WTC11 (cell line): ENCODE measurements around the gene RUSF1.

Experiments
- ELF4 ChIP-seq: sonication (generic); formaldehyde crosslinking; IDR thresholded peaks from 2 replicates; pipeline ENCODE4 v1.8.1; 2022; ENCODE audit warnings: low read depth, mild to moderate bottlenecking, moderate library complexity, missing genetic modification reagents
- ESRRA ChIP-seq: sonication (generic); formaldehyde crosslinking; IDR thresholded peaks from 2 replicates; pipeline ENCODE4 v1.8.1; 2022; ENCODE audit warnings: mild to moderate bottlenecking, missing genetic modification reagents, borderline replicate concordance
- ETV6 ChIP-seq: sonication (generic); formaldehyde crosslinking; IDR thresholded peaks from 2 replicates; pipeline ENCODE4 v1.8.1; 2022; ENCODE audit warnings: mild to moderate bottlenecking, missing genetic modification reagents
- KAT7 ChIP-seq: sonication (generic); formaldehyde crosslinking; IDR thresholded peaks from 2 replicates; pipeline ENCODE4 v1.8.1; 2023; ENCODE audit warnings: missing genetic modification reagents, mild to moderate bottlenecking, borderline replicate concordance
- TCF7 ChIP-seq: sonication (generic); formaldehyde crosslinking; IDR thresholded peaks from 2 replicates; pipeline ENCODE4 v1.8.0; 2022; ENCODE audit warnings: mild to moderate bottlenecking, low read depth, missing genetic modification reagents, moderate library complexity
- TP53 ChIP-seq: sonication (generic); formaldehyde crosslinking; IDR thresholded peaks from 2 replicates; pipeline ENCODE4 v1.8.1; 2023; ENCODE audit warnings: mild to moderate bottlenecking, missing genetic modification reagents
- ZNF317 ChIP-seq: sonication (generic); formaldehyde crosslinking; IDR thresholded peaks from 2 replicates; pipeline ENCODE4 v1.8.1; 2023; ENCODE audit warnings: low read depth, mild to moderate bottlenecking, moderate library complexity, missing genetic modification reagents, borderline replicate concordance
- ZNF416 ChIP-seq: fragments of 250-450 bp; sonication (Bioruptor Pico); IDR thresholded peaks from 2 replicates; pipeline ENCODE4 v1.9.0; 2021; ENCODE audit warnings: mild to moderate bottlenecking, inconsistent platforms
- TF ChIP-seq, protein P1 (sequence below): fragments of 200-600 bp; IDR thresholded peaks from 2 replicates; pipeline ENCODE4 v1.8.0; 2022; ENCODE audit warnings: antibody characterized with exemption
- TF ChIP-seq, protein P2 (sequence below): sonication (generic); formaldehyde crosslinking; conservative IDR thresholded peaks from 2 replicates; pipeline ENCODE4 v1.8.1; 2023; ENCODE audit warnings: mild to moderate bottlenecking, low read depth, missing genetic modification reagents, moderate library complexity
- TF ChIP-seq, protein P3 (sequence below): sonication (generic); formaldehyde crosslinking; IDR thresholded peaks from 2 replicates; pipeline ENCODE4 v1.8.1; 2022; ENCODE audit warnings: mild to moderate bottlenecking, moderate library complexity, missing genetic modification reagents
- TF ChIP-seq, protein P4 (sequence below): sonication (generic); formaldehyde crosslinking; IDR thresholded peaks from 2 replicates; pipeline ENCODE4 v1.8.0; 2022; ENCODE audit warnings: mild to moderate bottlenecking, missing genetic modification reagents
- TF ChIP-seq, protein P5 (sequence below): fragments of 250-450 bp; sonication (Bioruptor Pico); IDR thresholded peaks from 2 replicates; pipeline ENCODE4 v1.9.0; 2021; ENCODE audit warnings: mild to moderate bottlenecking
- TF ChIP-seq, protein P6 (sequence below): sonication (generic); formaldehyde crosslinking; IDR thresholded peaks from 2 replicates; pipeline ENCODE4 v1.8.0; 2023; ENCODE audit warnings: mild to moderate bottlenecking, missing genetic modification reagents

DNA sequence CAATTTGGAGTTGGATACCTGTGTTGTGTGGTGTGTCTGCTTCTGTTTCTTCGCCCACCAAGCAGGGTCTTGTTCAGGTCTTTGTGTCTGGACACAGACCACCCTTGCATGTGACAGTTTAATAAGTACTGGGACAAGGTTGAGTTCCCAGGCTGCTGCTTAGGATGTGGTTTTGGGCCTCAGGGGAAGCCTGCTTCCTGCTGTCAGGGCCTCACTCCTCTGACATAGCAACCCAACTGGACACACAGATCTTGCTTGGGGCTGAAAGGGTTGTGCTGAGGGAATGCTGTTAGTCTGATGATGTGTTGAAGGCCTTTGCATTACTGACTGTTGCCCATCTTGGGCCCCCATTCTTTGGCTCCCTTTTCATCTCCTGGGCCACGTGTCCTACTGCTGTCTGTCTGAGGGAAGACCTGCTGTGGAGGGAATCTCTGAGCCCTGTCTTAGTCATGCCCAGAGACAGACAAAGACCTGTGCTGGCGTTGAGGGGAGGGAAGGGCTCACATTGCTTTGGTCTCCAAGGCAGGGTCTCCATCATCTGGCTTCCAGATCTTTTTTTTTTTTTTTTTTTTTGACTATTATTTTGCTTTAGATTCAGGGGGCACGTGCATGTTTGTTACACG is 40.9 kb downstream of the RUSF1 start:
- TF ChIP-seq, protein P1, sequence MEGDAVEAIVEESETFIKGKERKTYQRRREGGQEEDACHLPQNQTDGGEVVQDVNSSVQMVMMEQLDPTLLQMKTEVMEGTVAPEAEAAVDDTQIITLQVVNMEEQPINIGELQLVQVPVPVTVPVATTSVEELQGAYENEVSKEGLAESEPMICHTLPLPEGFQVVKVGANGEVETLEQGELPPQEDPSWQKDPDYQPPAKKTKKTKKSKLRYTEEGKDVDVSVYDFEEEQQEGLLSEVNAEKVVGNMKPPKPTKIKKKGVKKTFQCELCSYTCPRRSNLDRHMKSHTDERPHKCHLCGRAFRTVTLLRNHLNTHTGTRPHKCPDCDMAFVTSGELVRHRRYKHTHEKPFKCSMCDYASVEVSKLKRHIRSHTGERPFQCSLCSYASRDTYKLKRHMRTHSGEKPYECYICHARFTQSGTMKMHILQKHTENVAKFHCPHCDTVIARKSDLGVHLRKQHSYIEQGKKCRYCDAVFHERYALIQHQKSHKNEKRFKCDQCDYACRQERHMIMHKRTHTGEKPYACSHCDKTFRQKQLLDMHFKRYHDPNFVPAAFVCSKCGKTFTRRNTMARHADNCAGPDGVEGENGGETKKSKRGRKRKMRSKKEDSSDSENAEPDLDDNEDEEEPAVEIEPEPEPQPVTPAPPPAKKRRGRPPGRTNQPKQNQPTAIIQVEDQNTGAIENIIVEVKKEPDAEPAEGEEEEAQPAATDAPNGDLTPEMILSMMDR, result no peak
- TF ChIP-seq, protein P2, sequence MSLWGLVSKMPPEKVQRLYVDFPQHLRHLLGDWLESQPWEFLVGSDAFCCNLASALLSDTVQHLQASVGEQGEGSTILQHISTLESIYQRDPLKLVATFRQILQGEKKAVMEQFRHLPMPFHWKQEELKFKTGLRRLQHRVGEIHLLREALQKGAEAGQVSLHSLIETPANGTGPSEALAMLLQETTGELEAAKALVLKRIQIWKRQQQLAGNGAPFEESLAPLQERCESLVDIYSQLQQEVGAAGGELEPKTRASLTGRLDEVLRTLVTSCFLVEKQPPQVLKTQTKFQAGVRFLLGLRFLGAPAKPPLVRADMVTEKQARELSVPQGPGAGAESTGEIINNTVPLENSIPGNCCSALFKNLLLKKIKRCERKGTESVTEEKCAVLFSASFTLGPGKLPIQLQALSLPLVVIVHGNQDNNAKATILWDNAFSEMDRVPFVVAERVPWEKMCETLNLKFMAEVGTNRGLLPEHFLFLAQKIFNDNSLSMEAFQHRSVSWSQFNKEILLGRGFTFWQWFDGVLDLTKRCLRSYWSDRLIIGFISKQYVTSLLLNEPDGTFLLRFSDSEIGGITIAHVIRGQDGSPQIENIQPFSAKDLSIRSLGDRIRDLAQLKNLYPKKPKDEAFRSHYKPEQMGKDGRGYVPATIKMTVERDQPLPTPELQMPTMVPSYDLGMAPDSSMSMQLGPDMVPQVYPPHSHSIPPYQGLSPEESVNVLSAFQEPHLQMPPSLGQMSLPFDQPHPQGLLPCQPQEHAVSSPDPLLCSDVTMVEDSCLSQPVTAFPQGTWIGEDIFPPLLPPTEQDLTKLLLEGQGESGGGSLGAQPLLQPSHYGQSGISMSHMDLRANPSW (CRISPR knock-in tag), result no peak
- TF ChIP-seq KAT7 (CRISPR knock-in tag), result no peak
- TF ChIP-seq, protein P3, sequence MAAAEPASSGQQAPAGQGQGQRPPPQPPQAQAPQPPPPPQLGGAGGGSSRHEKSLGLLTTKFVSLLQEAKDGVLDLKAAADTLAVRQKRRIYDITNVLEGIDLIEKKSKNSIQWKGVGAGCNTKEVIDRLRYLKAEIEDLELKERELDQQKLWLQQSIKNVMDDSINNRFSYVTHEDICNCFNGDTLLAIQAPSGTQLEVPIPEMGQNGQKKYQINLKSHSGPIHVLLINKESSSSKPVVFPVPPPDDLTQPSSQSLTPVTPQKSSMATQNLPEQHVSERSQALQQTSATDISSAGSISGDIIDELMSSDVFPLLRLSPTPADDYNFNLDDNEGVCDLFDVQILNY (CRISPR knock-in tag), result no peak
- TF ChIP-seq, protein P4, sequence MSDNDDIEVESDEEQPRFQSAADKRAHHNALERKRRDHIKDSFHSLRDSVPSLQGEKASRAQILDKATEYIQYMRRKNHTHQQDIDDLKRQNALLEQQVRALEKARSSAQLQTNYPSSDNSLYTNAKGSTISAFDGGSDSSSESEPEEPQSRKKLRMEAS, result no peak
- TF ChIP-seq ESRRA (CRISPR knock-in tag), result no peak
- TF ChIP-seq TP53 (CRISPR knock-in tag), result no peak
- TF ChIP-seq ELF4 (CRISPR knock-in tag), result no peak
- no peak for TF ChIP-seq TCF7 (CRISPR knock-in tag)
- TF ChIP-seq ETV6 (CRISPR knock-in tag), result no peak
- TF ChIP-seq, protein P5, sequence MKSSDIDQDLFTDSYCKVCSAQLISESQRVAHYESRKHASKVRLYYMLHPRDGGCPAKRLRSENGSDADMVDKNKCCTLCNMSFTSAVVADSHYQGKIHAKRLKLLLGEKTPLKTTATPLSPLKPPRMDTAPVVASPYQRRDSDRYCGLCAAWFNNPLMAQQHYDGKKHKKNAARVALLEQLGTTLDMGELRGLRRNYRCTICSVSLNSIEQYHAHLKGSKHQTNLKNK (CRISPR knock-in tag), result no peak
- no peak for TF ChIP-seq ZNF416
- TF ChIP-seq ZNF317 (CRISPR knock-in tag), result no peak
- TF ChIP-seq, protein P6, sequence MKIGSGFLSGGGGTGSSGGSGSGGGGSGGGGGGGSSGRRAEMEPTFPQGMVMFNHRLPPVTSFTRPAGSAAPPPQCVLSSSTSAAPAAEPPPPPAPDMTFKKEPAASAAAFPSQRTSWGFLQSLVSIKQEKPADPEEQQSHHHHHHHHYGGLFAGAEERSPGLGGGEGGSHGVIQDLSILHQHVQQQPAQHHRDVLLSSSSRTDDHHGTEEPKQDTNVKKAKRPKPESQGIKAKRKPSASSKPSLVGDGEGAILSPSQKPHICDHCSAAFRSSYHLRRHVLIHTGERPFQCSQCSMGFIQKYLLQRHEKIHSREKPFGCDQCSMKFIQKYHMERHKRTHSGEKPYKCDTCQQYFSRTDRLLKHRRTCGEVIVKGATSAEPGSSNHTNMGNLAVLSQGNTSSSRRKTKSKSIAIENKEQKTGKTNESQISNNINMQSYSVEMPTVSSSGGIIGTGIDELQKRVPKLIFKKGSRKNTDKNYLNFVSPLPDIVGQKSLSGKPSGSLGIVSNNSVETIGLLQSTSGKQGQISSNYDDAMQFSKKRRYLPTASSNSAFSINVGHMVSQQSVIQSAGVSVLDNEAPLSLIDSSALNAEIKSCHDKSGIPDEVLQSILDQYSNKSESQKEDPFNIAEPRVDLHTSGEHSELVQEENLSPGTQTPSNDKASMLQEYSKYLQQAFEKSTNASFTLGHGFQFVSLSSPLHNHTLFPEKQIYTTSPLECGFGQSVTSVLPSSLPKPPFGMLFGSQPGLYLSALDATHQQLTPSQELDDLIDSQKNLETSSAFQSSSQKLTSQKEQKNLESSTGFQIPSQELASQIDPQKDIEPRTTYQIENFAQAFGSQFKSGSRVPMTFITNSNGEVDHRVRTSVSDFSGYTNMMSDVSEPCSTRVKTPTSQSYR (CRISPR knock-in tag), result no peak
